CD4-positive, CD25-positive, alpha-beta regulatory T cell (primary cell): ENCODE data around the gene FOCAD. TPM values are rescaled to one million over a fixed set of nuclear protein-coding genes. Genes with fewer than 3 reads are reported as not detected.
A peak's percentile ranks its signal among the peaks of the same experiment; 100 is the strongest.

Experiments
- ATAC-seq, 2 donors: fragments of 150-1000 bp; cut with Tn5 transposase; one replicate each; pipeline ENCODE4 v1.10.0; 2021; ENCODE audit warnings: low read depth in 2 of 2, moderate number of reproducible peaks in 2 of 2, moderate library complexity in 1 of 2
- DNase-seq, 3 donors: peaks; one replicate each; pipeline versions ENCODE4 v3.0.0 to v3.0.0-alpha.2; 2012 to 2022; ENCODE audit warnings: mixed read lengths in 1 of 3
- H3K27ac ChIP-seq: one replicate; pipeline ENCODE4 v1.7.0; 2013; ENCODE audit warnings: mild to moderate bottlenecking, low read length; ENCODE audit not compliant: insufficient read depth, poor library complexity, severe bottlenecking
- H3K27me3 ChIP-seq: one replicate; pipeline ENCODE4 v1.7.0; 2013; ENCODE audit warnings: low read length; ENCODE audit not compliant: control insufficient read depth, insufficient read depth
- H3K36me3 ChIP-seq: one replicate; pipeline ENCODE4 v1.7.0; 2013; ENCODE audit warnings: mild to moderate bottlenecking, low read length, moderate library complexity; ENCODE audit not compliant: control insufficient read depth, insufficient read depth
- H3K4me1 ChIP-seq: 2 replicates; pipeline ENCODE4 v1.7.0; 2013; ENCODE audit warnings: mild to moderate bottlenecking, low read length; ENCODE audit not compliant: insufficient read depth, control insufficient read depth, poor library complexity, severe bottlenecking
- H3K4me3 ChIP-seq: one replicate; pipeline ENCODE4 v1.7.0; 2013; ENCODE audit warnings: low read depth, mild to moderate bottlenecking, low read length, moderate library complexity
- H3K9me3 ChIP-seq, 2 experiments: 1 replicate in 1 of 2; 2 replicates in 1 of 2; pipeline ENCODE4 v1.7.0; 2013; ENCODE audit warnings: low read length in 2 of 2, mild to moderate bottlenecking in 1 of 2, moderate library complexity in 1 of 2; ENCODE audit not compliant: control insufficient read depth in 2 of 2
- H3K27ac Mint-ChIP-seq, 3 donors: one replicate each; pipeline ENCODE4 v1.8.0; 2020 to 2022; ENCODE audit warnings: mild to moderate bottlenecking in 3 of 3, mixed read lengths in 3 of 3, moderate library complexity in 2 of 3
- H3K27me3 Mint-ChIP-seq: one replicate; pipeline ENCODE4 v1.8.0; 2022; ENCODE audit warnings: mild to moderate bottlenecking, mixed read lengths
- H3K36me3 Mint-ChIP-seq: one replicate; pipeline ENCODE4 v1.8.0; 2020; ENCODE audit warnings: mixed read lengths
- H3K4me1 Mint-ChIP-seq, 4 donors: one replicate each; pipeline ENCODE4 v1.8.0; 2020 to 2022; ENCODE audit warnings: mixed read lengths in 4 of 4, mild to moderate bottlenecking in 1 of 4
- H3K4me3 Mint-ChIP-seq, 4 donors: one replicate each; pipeline ENCODE4 v1.8.0; 2020 to 2022; ENCODE audit warnings: mild to moderate bottlenecking in 4 of 4, mixed read lengths in 4 of 4, moderate library complexity in 3 of 4
- H3K9me3 Mint-ChIP-seq, 7 donors: one replicate each; pipeline ENCODE4 v1.8.0; 2020 to 2022; ENCODE audit warnings: mixed read lengths in 7 of 7, mild to moderate bottlenecking in 3 of 7, moderate library complexity in 2 of 7
- polyA plus RNA-seq, 4 donors: library from polyadenylated mRNA; unstranded; fragments of 300-500 nt; fragmentation: Illumina TruSeq; gene quantifications; one replicate each; pipeline ENCODE4 v1.2.3, GENCODE V29; 2021
- total RNA-seq: library from RNA; stranded (reverse); gene quantifications from one replicate; pipeline ENCODE4 v1.2.3, GENCODE V29; 2022

The FOCAD gene
- total and polyA plus RNA-seq, 5 donors from 2014 or later = 9.0 to 19.6 (median 13.4) TPM

DNA sequence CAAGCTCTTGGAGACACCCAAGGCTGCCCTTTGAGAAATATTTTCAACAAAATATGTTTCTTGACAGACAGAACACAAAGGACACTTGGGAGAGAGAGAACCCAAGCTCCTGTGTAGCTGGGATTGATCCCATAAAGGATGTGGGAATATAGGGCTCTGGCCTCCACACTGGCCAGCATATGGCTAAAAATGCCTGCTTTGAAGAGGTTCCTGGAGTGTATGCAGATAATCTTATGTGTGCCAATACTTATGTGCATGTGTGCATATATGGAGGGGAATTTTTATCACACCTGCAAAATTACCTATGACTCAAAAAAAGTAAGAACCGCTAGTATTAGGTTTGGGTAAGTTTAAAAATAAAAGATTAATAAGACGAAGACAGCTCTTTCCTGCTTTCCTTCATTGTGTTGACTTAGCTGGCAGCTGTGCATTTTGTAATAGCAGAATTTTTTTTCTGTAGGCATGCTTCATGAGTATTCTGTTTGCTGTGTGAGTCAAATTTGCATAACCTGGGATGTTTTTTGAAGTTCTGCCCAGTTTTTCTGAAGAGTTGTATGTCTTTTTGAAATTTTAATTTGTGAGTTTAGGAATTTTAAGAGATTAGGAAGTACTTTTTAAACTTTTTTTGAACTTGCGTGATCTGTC lies 304.7 kb downstream of the FOCAD start:
- no peak for DNase-seq
- Mint-ChIP-seq H3K27ac (peak overlapping the region in 1 of 3 donors; percentile 29), H3K36me3 (peaks cover 45% of the 10 kb centered on the region), H3K27me3 (no peaks in the 10 kb centered on the region), H3K9me3 (no peaks in the 10 kb centered on the region), H3K4me3 (no peak overlapping the region), H3K4me1 (no peaks in the 10 kb centered on the region)
- no peaks in the 10 kb centered on the region for H3K27me3 ChIP-seq
- H3K4me3 ChIP-seq = no peak overlapping the region
- H3K4me1 ChIP-seq = no peaks in the 10 kb centered on the region
- H3K27ac ChIP-seq = no peak overlapping the region
- H3K36me3 ChIP-seq = peaks cover 9% of the 10 kb centered on the region
- H3K9me3 ChIP-seq = no peaks in the 10 kb centered on the region
- ATAC-seq = no peak

DNA sequence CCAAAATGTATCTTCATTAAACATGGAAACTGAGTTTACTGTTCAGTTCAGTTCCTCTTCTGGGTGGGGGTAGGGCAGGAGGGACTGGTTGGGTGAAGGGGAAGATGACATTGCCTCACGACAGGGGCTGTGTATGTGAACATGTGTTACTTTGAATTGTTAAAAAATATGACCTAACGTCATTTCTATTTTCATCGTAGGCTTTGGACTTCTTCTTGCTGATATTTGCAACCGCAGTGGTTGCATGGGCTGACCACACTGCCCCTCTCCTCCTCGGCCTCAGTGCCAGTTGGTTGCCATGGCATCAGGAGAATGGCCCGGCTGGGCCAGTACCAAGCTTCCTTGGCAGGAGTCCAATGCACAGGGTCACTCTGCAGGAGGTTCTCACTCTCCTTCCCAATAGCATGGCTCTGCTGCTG lies 305.9 kb downstream of the FOCAD start:
- no peak for ATAC-seq
- no peak overlapping the region for H3K4me3 ChIP-seq
- Mint-ChIP-seq H3K9me3 (no peaks in the 10 kb centered on the region), H3K27me3 (no peaks in the 10 kb centered on the region), H3K27ac (no peak overlapping the region), H3K4me3 (no peak overlapping the region), H3K36me3 (peaks cover 51% of the 10 kb centered on the region), H3K4me1 (peaks cover 0 to 5% (median 2%) of the 10 kb centered on the region in 4 donors)
- no peak overlapping the region for H3K27ac ChIP-seq
- no peaks in the 10 kb centered on the region for H3K27me3 ChIP-seq
- H3K36me3 ChIP-seq = peaks cover 5% of the 10 kb centered on the region
- no peaks in the 10 kb centered on the region for H3K4me1 ChIP-seq
- no peak for DNase-seq
- H3K9me3 ChIP-seq = no peaks in the 10 kb centered on the region

DNA sequence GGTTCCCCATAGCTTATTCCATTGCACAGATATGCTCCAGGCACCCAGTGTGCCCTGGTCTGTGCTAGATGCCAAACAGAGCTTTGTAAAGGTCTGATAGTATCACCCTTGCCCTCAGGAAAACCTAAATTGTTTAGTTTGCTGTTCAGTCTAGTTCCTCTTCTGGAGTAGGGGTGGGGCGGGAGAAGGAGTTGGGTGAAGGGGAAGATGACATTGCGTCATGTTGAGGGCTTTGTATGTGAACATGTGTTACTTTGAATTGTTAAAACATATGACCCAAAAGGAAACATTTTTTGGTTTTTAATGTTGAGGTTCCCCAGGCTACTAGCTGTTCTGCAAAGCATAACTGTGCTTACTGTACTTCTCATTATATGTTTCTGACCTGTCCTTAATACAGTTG lies 306.8 kb downstream of the FOCAD start:
- Mint-ChIP-seq H3K27me3 (no peaks in the 10 kb centered on the region), H3K4me1 (peaks cover 0 to 14% (median 5%) of the 10 kb centered on the region in 4 donors), H3K4me3 (no peak overlapping the region), H3K36me3 (peaks cover 57% of the 10 kb centered on the region), H3K9me3 (no peaks in the 10 kb centered on the region), H3K27ac (peak overlapping the region in 1 of 3 donors; percentile 44)
- DNase-seq (no peak), ATAC-seq (no peak)
- H3K36me3 ChIP-seq = peaks cover 5% of the 10 kb centered on the region
- no peaks in the 10 kb centered on the region for H3K4me1 ChIP-seq
- H3K4me3 ChIP-seq = no peak overlapping the region
- H3K27me3 ChIP-seq = no peaks in the 10 kb centered on the region
- no peak overlapping the region for H3K27ac ChIP-seq
- no peaks in the 10 kb centered on the region for H3K9me3 ChIP-seq

DNA sequence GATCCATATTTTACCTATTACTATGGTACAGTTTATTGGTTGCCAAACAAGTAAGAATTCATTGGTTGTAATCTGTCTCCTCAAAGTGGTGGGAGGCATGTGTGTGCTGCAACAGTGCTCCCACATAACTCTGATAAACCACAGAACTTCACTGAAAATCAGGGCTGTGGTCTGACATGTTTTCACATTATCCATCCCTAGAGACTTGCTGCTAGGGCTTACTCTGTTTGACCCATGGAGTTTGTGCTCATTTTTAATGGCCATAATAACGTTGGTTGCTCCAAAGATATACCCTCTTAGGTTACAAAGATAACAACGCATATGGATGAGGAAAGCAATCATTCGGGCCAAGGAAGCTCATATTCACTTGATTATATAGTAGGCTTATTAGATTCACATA lies 310.4 kb downstream of the FOCAD start:
- no peak overlapping the region for H3K27ac ChIP-seq
- no peak for ATAC-seq
- no peak overlapping the region for H3K4me3 ChIP-seq
- no peak for DNase-seq
- H3K36me3 Mint-ChIP-seq = peaks cover 40% of the 10 kb centered on the region
- H3K4me1 ChIP-seq = peaks cover 20% of the 10 kb centered on the region
- no peaks in the 10 kb centered on the region for H3K9me3 Mint-ChIP-seq
- peaks cover 13 to 41% (median 28%) of the 10 kb centered on the region in 4 donors for H3K4me1 Mint-ChIP-seq
- H3K27me3 Mint-ChIP-seq = no peaks in the 10 kb centered on the region
- no peaks in the 10 kb centered on the region for H3K9me3 ChIP-seq
- peaks cover 8% of the 10 kb centered on the region for H3K36me3 ChIP-seq
- no peaks in the 10 kb centered on the region for H3K27me3 ChIP-seq
- H3K4me3 Mint-ChIP-seq = no peak overlapping the region
- peak overlapping the region in 2 of 3 donors; percentile 50 to 66 for H3K27ac Mint-ChIP-seq

DNA sequence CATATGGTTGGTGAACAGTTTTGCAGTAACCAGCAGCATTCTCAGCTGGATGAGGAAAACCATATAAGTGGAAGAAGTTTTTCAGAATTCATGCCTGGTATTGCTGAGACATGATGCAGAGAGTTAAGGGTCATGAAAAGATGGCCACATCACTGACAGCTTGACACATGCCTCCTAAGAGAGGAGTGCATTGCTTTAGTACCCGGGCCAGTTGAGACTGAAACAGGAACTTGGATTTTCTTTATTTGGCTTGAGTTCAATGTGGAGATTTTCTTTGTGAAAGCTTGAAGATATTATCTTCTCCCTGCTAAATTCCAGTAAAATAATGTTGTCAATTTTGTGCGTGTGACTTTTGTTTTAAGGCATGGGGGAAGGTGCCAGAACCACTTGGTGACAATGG lies 311.6 kb downstream of the FOCAD start:
- Histone ChIP-seq H3K27me3 (no peaks in the 10 kb centered on the region), H3K9me3 (no peaks in the 10 kb centered on the region), H3K4me1 (peaks cover 20% of the 10 kb centered on the region), H3K27ac (no peak overlapping the region), H3K4me3 (no peak overlapping the region), H3K36me3 (peaks cover 7% of the 10 kb centered on the region)
- peaks cover 13 to 41% (median 28%) of the 10 kb centered on the region in 4 donors for H3K4me1 Mint-ChIP-seq
- peaks cover 37% of the 10 kb centered on the region for H3K36me3 Mint-ChIP-seq
- ATAC-seq = no peak
- peaks cover 0 to 4% (median 0%) of the 10 kb centered on the region in 7 donors for H3K9me3 Mint-ChIP-seq
- H3K27me3 Mint-ChIP-seq = no peaks in the 10 kb centered on the region
- peak overlapping the region in 1 of 4 donors; percentile 6 for H3K4me3 Mint-ChIP-seq
- no peak for DNase-seq
- H3K27ac Mint-ChIP-seq = peak overlapping the region in 2 of 3 donors; percentile 83 to 91

DNA sequence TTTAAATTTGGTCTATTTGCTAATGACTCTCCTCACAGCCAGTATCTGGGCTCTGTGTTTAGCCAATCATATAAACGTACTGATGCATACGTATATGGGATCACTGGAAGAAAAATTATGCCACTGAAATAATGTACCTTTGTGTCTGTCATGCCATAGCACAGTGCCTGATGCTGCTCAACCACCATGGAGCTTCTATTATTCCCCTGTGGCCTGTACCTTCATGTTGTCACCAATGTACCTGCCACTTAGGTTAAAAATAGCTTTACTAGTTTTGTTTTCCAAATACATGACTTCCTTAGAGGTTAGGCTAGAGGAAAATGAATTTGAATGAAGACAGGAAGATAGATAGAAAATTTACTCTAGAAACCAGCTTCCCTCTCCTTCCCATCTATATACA lies 312.8 kb downstream of the FOCAD start:
- no peaks in the 10 kb centered on the region for H3K27me3 ChIP-seq
- peak overlapping the region; percentile 63 for H3K27ac ChIP-seq
- no peaks in the 10 kb centered on the region for H3K27me3 Mint-ChIP-seq
- H3K36me3 Mint-ChIP-seq = peaks cover 41% of the 10 kb centered on the region
- ATAC-seq (no peak), DNase-seq (no peak)
- H3K4me1 ChIP-seq = peaks cover 20% of the 10 kb centered on the region
- peaks cover 0 to 6% of the 10 kb centered on the region in 2 experiments for H3K9me3 ChIP-seq
- peaks cover 7% of the 10 kb centered on the region for H3K36me3 ChIP-seq
- peak overlapping the region; percentile 81 to 84 (median 83) for H3K27ac Mint-ChIP-seq
- peak overlapping the region; percentile 38 for H3K4me3 ChIP-seq
- H3K4me3 Mint-ChIP-seq = peak overlapping the region; percentile 5 to 59 (median 28)
- H3K9me3 Mint-ChIP-seq = peaks cover 0 to 11% (median 5%) of the 10 kb centered on the region in 7 donors
- H3K4me1 Mint-ChIP-seq = peaks cover 22 to 52% (median 35%) of the 10 kb centered on the region in 4 donors

DNA sequence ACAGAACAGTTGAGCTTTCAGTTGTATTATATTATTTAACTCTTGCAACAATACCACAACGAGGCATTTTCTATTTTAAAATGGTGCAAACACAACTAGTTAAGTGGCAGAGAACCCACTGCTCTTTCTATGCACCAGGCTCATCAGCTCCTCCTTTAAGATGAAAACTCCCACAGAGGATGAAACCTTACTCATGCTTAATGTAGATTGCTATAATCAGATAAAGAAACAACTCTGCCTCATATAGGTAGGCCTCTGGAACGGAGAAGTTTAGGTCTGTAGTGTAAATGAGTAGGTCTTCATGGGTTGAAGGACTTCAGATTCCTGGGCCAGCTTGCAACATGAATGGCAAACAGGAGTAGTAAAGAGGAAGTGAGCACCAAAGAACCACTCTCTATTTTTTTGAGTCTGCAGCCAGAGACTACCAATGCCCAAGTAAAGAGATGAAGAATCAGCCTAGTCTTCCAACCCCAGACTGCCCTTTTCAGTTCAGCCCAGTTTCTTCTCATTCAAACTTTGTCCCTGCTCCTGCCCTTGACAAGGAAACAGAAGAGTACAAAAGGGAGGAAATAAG lies 313.5 kb downstream of the FOCAD start:
- peaks cover 27% of the 10 kb centered on the region for H3K4me1 ChIP-seq
- Mint-ChIP-seq H3K9me3 (peaks cover 0 to 18% (median 5%) of the 10 kb centered on the region in 7 donors), H3K36me3 (peaks cover 44% of the 10 kb centered on the region), H3K27me3 (no peaks in the 10 kb centered on the region), H3K27ac (peak overlapping the region; percentile 81 to 84 (median 83)), H3K4me1 (peaks cover 28 to 59% (median 42%) of the 10 kb centered on the region in 4 donors), H3K4me3 (peak overlapping the region in 3 of 4 donors; percentile 0 to 37 (median 5))
- H3K27ac ChIP-seq = peak overlapping the region; percentile 63
- no peaks in the 10 kb centered on the region for H3K27me3 ChIP-seq
- peaks cover 7% of the 10 kb centered on the region for H3K36me3 ChIP-seq
- H3K4me3 ChIP-seq = peak overlapping the region; percentile 38
- peak in 2 of 3 donors; percentile 4 to 9 for DNase-seq
- peak; percentile 44 to 69 for ATAC-seq
- peaks cover 0 to 6% of the 10 kb centered on the region in 2 experiments for H3K9me3 ChIP-seq
